ENCODE measurements around the gene RIOX2.

GRCh38 chr3:97958796-97959195 is 13.4 kb downstream of the RIOX2 start:
- TF ChIP-seq CTCF (conservative IDR thresholded peaks at IDR 0.05) = no peak
- no peak for TF ChIP-seq ZFX (IDR thresholded peaks at IDR 0.05)
